GM21737 (cell line): ENCODE measurements around the gene COQ4.
"Not testable (repeated sequence)": the region's sequence is repeated elsewhere in the genome, so short reads cannot be mapped to it uniquely, and the experiment has no call there.

Source experiments
- ATAC-seq: cut with Tn5 transposase; IDR thresholded peaks from one replicate; pipeline ENCODE4 v1.9.1; 2021; ENCODE audit warnings: mild to moderate bottlenecking, moderate library complexity; ENCODE audit not compliant: unreplicated experiment

COQ4 gene

GRCh38 chr9:128298535-128299482, 23.8 kb upstream of the COQ4 start:
- ATAC-seq = no peak

- no peak for ATAC-seq
Measured at GRCh38 chr9:128304136-128304970, 18.3 kb upstream of the COQ4 start.

GRCh38 chr9:128304971-128305288, 17.7 kb upstream of the COQ4 start:
- no peak for ATAC-seq

- ATAC-seq = no peak
Measured at GRCh38 chr9:128309551-128309950, 13.1 kb upstream of the COQ4 start.

- ATAC-seq = no peak
Measured at GRCh38 chr9:128310461-128310860, 12.2 kb upstream of the COQ4 start.

- ATAC-seq = no peak
Measured at GRCh38 chr9:128314697-128315096, 7.9 kb upstream of the COQ4 start.

GRCh38 chr9:128316421-128316820, 6.2 kb upstream of the COQ4 start:
- no peak for ATAC-seq

- ATAC-seq = no peak
Measured at GRCh38 chr9:128317629-128318028, 5.0 kb upstream of the COQ4 start.

GRCh38 chr9:128321343-128321742, 1.3 kb upstream of the COQ4 start:
- no peak for ATAC-seq

GRCh38 chr9:128321879-128322403, 698 bp upstream of the COQ4 start:
- peak; percentile 4 for ATAC-seq

- no peak for ATAC-seq
Measured at GRCh38 chr9:128323212-128323730, 632 bp downstream of the COQ4 start.

GRCh38 chr9:128323791-128324190, 1.2 kb downstream of the COQ4 start:
- no peak for ATAC-seq

GRCh38 chr9:128324401-128324800, 1.8 kb downstream of the COQ4 start:
- ATAC-seq = no peak

- ATAC-seq = no peak
Measured at GRCh38 chr9:128325629-128326028, 3.0 kb downstream of the COQ4 start.

GRCh38 chr9:128333451-128333869, 10.8 kb downstream of the COQ4 start:
- ATAC-seq = no peak

- no peak for ATAC-seq
Measured at GRCh38 chr9:128335161-128335560, 12.5 kb downstream of the COQ4 start.

- ATAC-seq = no peak
Measured at GRCh38 chr9:128335914-128336313, 13.3 kb downstream of the COQ4 start.

- ATAC-seq = no peak
Measured at GRCh38 chr9:128337936-128338335, 15.3 kb downstream of the COQ4 start.

- ATAC-seq = not testable (repeated sequence)
Measured at GRCh38 chr9:128338852-128339614, 16.4 kb downstream of the COQ4 start.

- peak; percentile 80 for ATAC-seq
Measured at GRCh38 chr9:128339761-128340690, 17.4 kb downstream of the COQ4 start, which contains the start of gene SLC27A4. Gene SLC27A4 (plus strand): TSS chr9:128340527. CDS start chr9:128343133, 2,606 bp downstream.
